Measurements from ENCODE around the gene EPHB2.

- TF ChIP-seq POLR2AphosphoS5 (IDR thresholded peaks at IDR 0.05; ENCODE audit: borderline replicate concordance, low read depth, low read length) (no peak), EZH2 (IDR thresholded peaks at IDR 0.05) (no peak)
Measured at GRCh38 chr1:22826604-22827580, 116.3 kb downstream of the EPHB2 start.

Measured in SK-N-MC (cell line).